ENCODE measurements around the gene PDE4B. TPM values are rescaled to one million over a fixed set of nuclear protein-coding genes. Genes with fewer than 3 reads are reported as not detected.

Gene PDE4B
- total RNA-seq, 2 donors from 2014 or later: 1.6 to 12.2 TPM

DNA sequence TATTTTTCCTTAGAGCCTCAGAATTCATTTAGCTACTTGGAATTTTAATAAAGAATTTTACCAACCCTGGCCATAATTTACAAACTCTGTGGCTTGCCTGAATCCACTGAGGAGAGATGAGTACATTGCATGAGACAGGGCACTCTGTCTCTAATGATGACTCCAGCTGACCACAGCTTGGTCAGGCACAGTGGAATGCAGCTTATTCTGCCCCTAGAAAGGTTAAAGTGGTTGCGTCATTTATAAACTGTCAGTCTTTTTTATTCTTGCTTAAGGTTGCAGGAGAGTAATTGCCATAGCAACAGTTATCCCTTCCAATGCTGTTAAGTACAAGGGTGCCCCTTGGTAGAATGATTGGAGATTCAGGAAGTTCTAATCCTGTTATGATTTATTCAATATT is 28.3 kb downstream of the PDE4B start:
- Histone ChIP-seq H3K27me3 (no peaks in the 10 kb centered on the region), H3K36me3 (replicated peaks in 1 of 2; ENCODE audit: insufficient read depth in 1 of 2, low read depth in 2 of 2) (no peaks in the 10 kb centered on the region), H3K27ac (no peak overlapping the region), H3K4me3 (no peak overlapping the region), H3K9me3 (peaks cover 0 to 3% (median 0%) of the 10 kb centered on the region in 3 donors), H3K4me1 (no peaks in the 10 kb centered on the region)
- DNase-seq (no peak), ATAC-seq (no peak)
- 74 to 81% methylated on average over 1 of the region's 1 CpG for WGBS, 2 donors
- intact Hi-C loops (cut with DNase I): no loop called here
- TF ChIP-seq, protein P1, sequence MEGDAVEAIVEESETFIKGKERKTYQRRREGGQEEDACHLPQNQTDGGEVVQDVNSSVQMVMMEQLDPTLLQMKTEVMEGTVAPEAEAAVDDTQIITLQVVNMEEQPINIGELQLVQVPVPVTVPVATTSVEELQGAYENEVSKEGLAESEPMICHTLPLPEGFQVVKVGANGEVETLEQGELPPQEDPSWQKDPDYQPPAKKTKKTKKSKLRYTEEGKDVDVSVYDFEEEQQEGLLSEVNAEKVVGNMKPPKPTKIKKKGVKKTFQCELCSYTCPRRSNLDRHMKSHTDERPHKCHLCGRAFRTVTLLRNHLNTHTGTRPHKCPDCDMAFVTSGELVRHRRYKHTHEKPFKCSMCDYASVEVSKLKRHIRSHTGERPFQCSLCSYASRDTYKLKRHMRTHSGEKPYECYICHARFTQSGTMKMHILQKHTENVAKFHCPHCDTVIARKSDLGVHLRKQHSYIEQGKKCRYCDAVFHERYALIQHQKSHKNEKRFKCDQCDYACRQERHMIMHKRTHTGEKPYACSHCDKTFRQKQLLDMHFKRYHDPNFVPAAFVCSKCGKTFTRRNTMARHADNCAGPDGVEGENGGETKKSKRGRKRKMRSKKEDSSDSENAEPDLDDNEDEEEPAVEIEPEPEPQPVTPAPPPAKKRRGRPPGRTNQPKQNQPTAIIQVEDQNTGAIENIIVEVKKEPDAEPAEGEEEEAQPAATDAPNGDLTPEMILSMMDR (IDR thresholded peaks at IDR 0.05): no peak
- no peak for TF ChIP-seq POLR2A (IDR thresholded peaks at IDR 0.05)

DNA sequence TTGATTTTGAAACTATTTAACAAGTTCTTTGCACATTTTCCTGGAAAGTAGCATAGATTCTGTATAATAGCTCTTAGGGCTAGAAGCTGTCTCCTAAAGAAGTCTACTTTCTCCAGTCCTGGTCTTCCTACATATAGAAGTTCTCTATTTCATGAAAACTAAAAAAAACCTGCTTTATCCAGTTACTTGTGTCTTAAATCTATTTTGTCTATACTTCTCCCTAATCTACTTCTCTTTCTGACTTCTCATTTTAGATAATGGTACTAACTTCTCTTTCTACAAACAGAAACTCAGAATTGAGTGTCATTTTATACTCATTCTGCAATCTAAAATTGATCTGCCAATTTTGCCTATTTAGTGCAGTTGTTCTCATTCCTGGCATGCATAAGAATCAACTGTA is 28.7 kb downstream of the PDE4B start:
- no peak for ATAC-seq

DNA sequence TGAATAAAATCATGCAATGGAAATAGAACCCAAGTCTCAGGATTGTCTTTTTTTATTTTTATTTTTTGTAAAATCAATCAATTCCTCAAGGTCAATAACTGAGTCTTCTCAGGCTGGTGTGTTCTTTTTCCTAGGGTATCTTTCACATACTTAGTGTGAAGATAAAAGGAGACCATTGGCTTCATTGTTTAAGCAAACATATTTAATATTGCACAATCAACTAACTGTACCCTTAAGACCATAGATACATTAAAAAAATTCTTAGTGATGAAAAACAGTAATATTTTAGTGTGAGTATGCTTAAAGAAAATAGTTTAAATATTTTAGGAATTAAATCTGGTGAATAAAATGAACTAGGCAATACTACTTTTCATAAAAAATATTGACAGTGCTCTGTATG is 31.4 kb downstream of the PDE4B start:
- no peak for ATAC-seq
- no peak for DNase-seq
- intact Hi-C loops (cut with DNase I): no loop called here
- Histone ChIP-seq H3K36me3 (replicated peaks in 1 of 2; ENCODE audit: insufficient read depth in 1 of 2, low read depth in 2 of 2) (no peaks in the 10 kb centered on the region), H3K9me3 (no peaks in the 10 kb centered on the region), H3K4me1 (no peaks in the 10 kb centered on the region), H3K4me3 (no peak overlapping the region), H3K27me3 (no peaks in the 10 kb centered on the region), H3K27ac (no peak overlapping the region)
- TF ChIP-seq, protein P1 (IDR thresholded peaks at IDR 0.05): no peak
- no peak for TF ChIP-seq POLR2A (IDR thresholded peaks at IDR 0.05)

More for the DNA sequence above, 28.7 kb downstream of the PDE4B start:
- no peak for TF ChIP-seq POLR2A (IDR thresholded peaks at IDR 0.05)
- TF ChIP-seq, protein P1 (IDR thresholded peaks at IDR 0.05): no peak
- intact Hi-C loops (cut with DNase I): no loop called here
- H3K9me3 ChIP-seq: peaks cover 0 to 1% (median 0%) of the 10 kb centered on the region in 3 donors
- no peak overlapping the region for H3K27ac ChIP-seq
- no peak overlapping the region for H3K4me3 ChIP-seq
- no peaks in the 10 kb centered on the region for H3K4me1 ChIP-seq
- no peaks in the 10 kb centered on the region for H3K36me3 ChIP-seq (replicated peaks in 1 of 2; ENCODE audit: insufficient read depth in 1 of 2, low read depth in 2 of 2)
- no peaks in the 10 kb centered on the region for H3K27me3 ChIP-seq
- DNase-seq: no peak

GRCh38 chr1:65825741-65826140 is 33.0 kb downstream of the PDE4B start:
- 54 to 80% methylated on average over 1 of the region's 1 CpG for WGBS, 2 donors
- intact Hi-C loops (cut with DNase I): no loop called here
- no peak for ATAC-seq
- TF ChIP-seq, protein P1 (IDR thresholded peaks at IDR 0.05): no peak
- TF ChIP-seq POLR2A (IDR thresholded peaks at IDR 0.05): no peak
- H3K27me3 ChIP-seq: no peaks in the 10 kb centered on the region
- H3K4me1 ChIP-seq: no peaks in the 10 kb centered on the region
- H3K9me3 ChIP-seq: no peaks in the 10 kb centered on the region
- no peaks in the 10 kb centered on the region for H3K36me3 ChIP-seq (replicated peaks in 1 of 2; ENCODE audit: insufficient read depth in 1 of 2, low read depth in 2 of 2)
- DNase-seq: no peak
- H3K27ac ChIP-seq: no peak overlapping the region
- H3K4me3 ChIP-seq: no peak overlapping the region

DNA sequence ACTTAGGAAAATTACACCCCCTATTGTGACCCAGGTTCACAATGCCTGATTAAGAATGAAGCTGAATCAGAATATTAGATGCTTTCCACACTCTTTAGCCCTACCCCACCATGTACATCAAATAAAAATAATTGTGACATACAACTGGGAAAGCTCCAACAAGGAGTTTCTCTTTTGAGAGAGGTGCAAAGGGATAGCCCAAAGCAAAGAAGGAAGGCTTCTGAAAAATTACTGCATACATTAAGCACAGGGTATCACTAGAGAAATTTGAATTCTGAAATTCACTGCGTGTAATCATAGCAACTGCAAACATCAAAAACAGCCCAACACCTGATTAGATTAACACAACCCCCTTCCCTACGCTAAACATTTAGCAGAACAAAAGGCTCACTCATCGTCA is 34.1 kb downstream of the PDE4B start:
- no peak for DNase-seq

More for the DNA sequence above, 34.1 kb downstream of the PDE4B start:
- no peak overlapping the region for H3K27ac ChIP-seq
- H3K36me3 ChIP-seq (replicated peaks in 1 of 2; ENCODE audit: insufficient read depth in 1 of 2, low read depth in 2 of 2): no peaks in the 10 kb centered on the region
- 49 to 68% methylated on average over 3 of the region's 3 CpGs for WGBS, 2 donors
- no peak for ATAC-seq
- no peaks in the 10 kb centered on the region for H3K9me3 ChIP-seq
- intact Hi-C loops (cut with DNase I): no loop called here
- TF ChIP-seq POLR2A (IDR thresholded peaks at IDR 0.05): no peak
- TF ChIP-seq, protein P1 (IDR thresholded peaks at IDR 0.05): no peak
- no peak overlapping the region for H3K4me3 ChIP-seq
- no peaks in the 10 kb centered on the region for H3K27me3 ChIP-seq
- no peaks in the 10 kb centered on the region for H3K4me1 ChIP-seq

Measured in body of pancreas (tissue), 4 donors.